ENCODE measurements around the gene LILRA5.
"Not testable (repeated sequence)": the region's sequence is repeated elsewhere in the genome, so short reads cannot be mapped to it uniquely, and the experiment has no call there.

LILRA5 gene

GRCh38 chr19:54299515-54299914 is 13.5 kb downstream of the LILRA5 start:
- no peak for DNase-seq

- DNase-seq: no peak
Measured at GRCh38 chr19:54299126-54299498, 13.9 kb downstream of the LILRA5 start.

GRCh38 chr19:54298357-54299125 is 14.4 kb downstream of the LILRA5 start:
- no peak for DNase-seq

- DNase-seq: no peak
Measured at GRCh38 chr19:54297759-54298305, 15.1 kb downstream of the LILRA5 start.

GRCh38 chr19:54294539-54294938 is 18.4 kb downstream of the LILRA5 start:
- DNase-seq: no peak

- DNase-seq: not testable (repeated sequence)
Measured at GRCh38 chr19:54289160-54289559, 23.8 kb downstream of the LILRA5 start.

GRCh38 chr19:54287456-54287855 is 25.5 kb downstream of the LILRA5 start:
- DNase-seq: no peak

GRCh38 chr19:54286283-54286682 is 26.7 kb downstream of the LILRA5 start:
- DNase-seq: not testable (repeated sequence)

- not testable (repeated sequence) for DNase-seq
Measured at GRCh38 chr19:54285427-54286056, 27.4 kb downstream of the LILRA5 start.

GRCh38 chr19:54282686-54283470 is 30.1 kb downstream of the LILRA5 start:
- no peak for DNase-seq

- not testable (repeated sequence) for DNase-seq
Measured at GRCh38 chr19:54281729-54282075, 31.3 kb downstream of the LILRA5 start.

GRCh38 chr19:54281007-54281728 is 31.8 kb downstream of the LILRA5 start, which contains the start of gene LILRB2:
LILRB2 (minus strand) TSS chr19:54281110; CDS start chr19:54280496, 614 bp downstream.
- no peak for DNase-seq

- not testable (repeated sequence) for DNase-seq
Measured at GRCh38 chr19:54280441-54280840, 32.5 kb downstream of the LILRA5 start.

GRCh38 chr19:54280025-54280424 is 32.9 kb downstream of the LILRA5 start:
- not testable (repeated sequence) for DNase-seq

GRCh38 chr19:54279406-54279962 is 33.5 kb downstream of the LILRA5 start:
- no peak for DNase-seq

- not testable (repeated sequence) for DNase-seq
Measured at GRCh38 chr19:54278571-54279195, 34.3 kb downstream of the LILRA5 start.

- not testable (repeated sequence) for DNase-seq
Measured at GRCh38 chr19:54278056-54278455, 34.9 kb downstream of the LILRA5 start.

GRCh38 chr19:54277111-54277615 is 35.8 kb downstream of the LILRA5 start:
- DNase-seq: not testable (repeated sequence)

GRCh38 chr19:54275951-54276350 is 37.0 kb downstream of the LILRA5 start:
- no peak for DNase-seq

GRCh38 chr19:54274516-54274915 is 38.5 kb downstream of the LILRA5 start:
- not testable (repeated sequence) for DNase-seq

GRCh38 chr19:54273821-54274220 is 39.1 kb downstream of the LILRA5 start:
- DNase-seq: no peak

All from NCI-H2107 (cell line).